GM19455 (cell line): ENCODE data around the gene ME3.

ENCODE experiments used
- ATAC-seq: cut with Tn5 transposase; IDR thresholded peaks from one replicate; pipeline ENCODE4 v1.9.1; 2021; ENCODE audit not compliant: unreplicated experiment

Gene ME3

GRCh38 chr11:86397351-86397750 lies 275.1 kb downstream of the ME3 start:
- no peak for ATAC-seq

GRCh38 chr11:86396396-86396795 lies 276.0 kb downstream of the ME3 start:
- no peak for ATAC-seq

GRCh38 chr11:86395061-86395551 lies 277.3 kb downstream of the ME3 start:
- no peak for ATAC-seq
